ENCODE measurements around the gene CPNE8.
A peak's percentile ranks its signal among the peaks of the same experiment; 100 is the strongest.

Gene CPNE8

GRCh38 chr12:38669081-38669480, 236.3 kb downstream of the CPNE8 start:
- H3K9me3 Mint-ChIP-seq = no peaks in the 10 kb centered on the region
- no peaks in the 10 kb centered on the region for H3K27me3 Mint-ChIP-seq (ENCODE audit: low read depth, poor library complexity)
- H3K4me1 Mint-ChIP-seq = peaks cover 13% of the 10 kb centered on the region
- DNase-seq = no peak
- H3K4me3 Mint-ChIP-seq = peak overlapping the region; percentile 60
- peak overlapping the region; percentile 97 for H3K27ac Mint-ChIP-seq
- TF ChIP-seq CTCF (IDR thresholded peaks at IDR 0.05) = no peak
- peaks cover 13% of the 10 kb centered on the region for H3K36me3 Mint-ChIP-seq (ENCODE audit: low read depth)

GRCh38 chr12:38666425-38666824, 239.0 kb downstream of the CPNE8 start:
- Mint-ChIP-seq H3K36me3 (ENCODE audit: low read depth) (peaks cover 26% of the 10 kb centered on the region), H3K27me3 (ENCODE audit: low read depth, poor library complexity) (no peaks in the 10 kb centered on the region), H3K9me3 (peaks cover 10% of the 10 kb centered on the region), H3K4me3 (no peak overlapping the region), H3K4me1 (peaks cover 13% of the 10 kb centered on the region), H3K27ac (no peak overlapping the region)
- no peak for DNase-seq
- no peak for TF ChIP-seq CTCF (IDR thresholded peaks at IDR 0.05)

GRCh38 chr12:38664661-38665269, 240.6 kb downstream of the CPNE8 start:
- DNase-seq = no peak

GRCh38 chr12:38662829-38663228, 242.6 kb downstream of the CPNE8 start:
- Mint-ChIP-seq H3K4me1 (no peaks in the 10 kb centered on the region), H3K4me3 (no peak overlapping the region), H3K9me3 (peaks cover 44% of the 10 kb centered on the region), H3K36me3 (ENCODE audit: low read depth) (peaks cover 60% of the 10 kb centered on the region), H3K27me3 (ENCODE audit: low read depth, poor library complexity) (no peaks in the 10 kb centered on the region), H3K27ac (no peak overlapping the region)
- no peak for DNase-seq
- TF ChIP-seq CTCF (IDR thresholded peaks at IDR 0.05) = no peak

More at GRCh38 chr12:38664661-38665269, 240.6 kb downstream of the CPNE8 start:
- H3K36me3 Mint-ChIP-seq (ENCODE audit: low read depth) = peaks cover 42% of the 10 kb centered on the region
- peak; percentile 53 for TF ChIP-seq CTCF (IDR thresholded peaks at IDR 0.05)
- H3K27ac Mint-ChIP-seq = no peak overlapping the region
- peaks cover 27% of the 10 kb centered on the region for H3K9me3 Mint-ChIP-seq
- H3K4me3 Mint-ChIP-seq = no peak overlapping the region
- peaks cover 8% of the 10 kb centered on the region for H3K4me1 Mint-ChIP-seq
- no peaks in the 10 kb centered on the region for H3K27me3 Mint-ChIP-seq (ENCODE audit: low read depth, poor library complexity)

- DNase-seq = no peak
- Mint-ChIP-seq H3K4me1 (no peaks in the 10 kb centered on the region), H3K4me3 (no peak overlapping the region), H3K27ac (no peak overlapping the region), H3K27me3 (ENCODE audit: low read depth, poor library complexity) (no peaks in the 10 kb centered on the region), H3K9me3 (peaks cover 10% of the 10 kb centered on the region), H3K36me3 (ENCODE audit: low read depth) (peaks cover 11% of the 10 kb centered on the region)
- no peak for TF ChIP-seq CTCF (IDR thresholded peaks at IDR 0.05)
These were observed 251.7 kb downstream of the CPNE8 start for GRCh38 chr12:38653650-38654049.

- H3K4me3 Mint-ChIP-seq = no peak overlapping the region
- no peak for DNase-seq
- no peaks in the 10 kb centered on the region for H3K9me3 Mint-ChIP-seq
- no peak overlapping the region for H3K27ac Mint-ChIP-seq
- no peaks in the 10 kb centered on the region for H3K4me1 Mint-ChIP-seq
- no peak for TF ChIP-seq CTCF (IDR thresholded peaks at IDR 0.05)
- H3K36me3 Mint-ChIP-seq (ENCODE audit: low read depth) = no peaks in the 10 kb centered on the region
- peaks cover 4% of the 10 kb centered on the region for H3K27me3 Mint-ChIP-seq (ENCODE audit: low read depth, poor library complexity)
These were observed 256.6 kb downstream of the CPNE8 start for GRCh38 chr12:38648813-38649212.

Measured in nephron progenitor cell (in vitro differentiated cells).